Ascending aorta (tissue), 2 donors: ENCODE measurements around the gene MBD3. TPM values are rescaled to one million over a fixed set of nuclear protein-coding genes. Genes with fewer than 3 reads are reported as not detected.
"Not testable (repeated sequence)": the region's sequence is repeated elsewhere in the genome, so short reads cannot be mapped to it uniquely, and the experiment has no call there.

ENCODE experiments used
- DNase-seq, 2 donors: peaks; one replicate each; pipeline ENCODE4 v3.0.0-alpha.2; 2019; ENCODE audit warnings: low spot score in 2 of 2
- H3K27ac ChIP-seq, 2 donors: fragments of 200-600 bp; sonication (generic); one replicate each; pipeline ENCODE4 v1.5.1; 2016 to 2017; ENCODE audit warnings: mild to moderate bottlenecking in 1 of 2
- H3K27me3 ChIP-seq: fragments of 200-600 bp; sonication (generic); one replicate; pipeline ENCODE4 v1.5.1; 2017
- H3K36me3 ChIP-seq, 2 donors: fragments of 200-600 bp; sonication (generic); one replicate each; pipeline ENCODE4 v1.5.1; 2016
- H3K4me1 ChIP-seq, 2 donors: fragments of 200-600 bp; sonication (generic); one replicate each; pipeline ENCODE4 v1.5.1; 2016 to 2017; ENCODE audit warnings: mild to moderate bottlenecking in 1 of 2
- H3K4me3 ChIP-seq, 2 donors: fragments of 200-600 bp; sonication (generic); one replicate each; pipeline ENCODE4 v1.5.1; 2016 to 2017; ENCODE audit warnings: mild to moderate bottlenecking in 1 of 2
- H3K9me3 ChIP-seq, 2 donors: fragments of 200-600 bp; sonication (generic); one replicate each; pipeline ENCODE4 v1.5.1; 2016
- CTCF ChIP-seq, 3 experiments: fragments of 200-600 bp in 2 of 3; fragments of 450-650 bp in 1 of 3; sonication (generic) in 2 of 3; IDR thresholded peaks; one replicate each; pipeline ENCODE4 v1.5.1; 2016 to 2019; ENCODE audit warnings: antibody characterized with exemption in 3 of 3, mild to moderate bottlenecking in 1 of 3, moderate library complexity in 1 of 3
- intact Hi-C: fragments of 100-400 bp; cut with DNase I; formaldehyde crosslinking; loops from one replicate; pipeline ENCODE4 v1.15.1; 2023
- total RNA-seq: library from RNA; depleted of rRNA; stranded (reverse); fragments of >200 nt; gene quantifications from one replicate; pipeline ENCODE4 v1.1.0, GENCODE V29; 2016

MBD3 gene, protein sequence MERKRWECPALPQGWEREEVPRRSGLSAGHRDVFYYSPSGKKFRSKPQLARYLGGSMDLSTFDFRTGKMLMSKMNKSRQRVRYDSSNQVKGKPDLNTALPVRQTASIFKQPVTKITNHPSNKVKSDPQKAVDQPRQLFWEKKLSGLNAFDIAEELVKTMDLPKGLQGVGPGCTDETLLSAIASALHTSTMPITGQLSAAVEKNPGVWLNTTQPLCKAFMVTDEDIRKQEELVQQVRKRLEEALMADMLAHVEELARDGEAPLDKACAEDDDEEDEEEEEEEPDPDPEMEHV
- total RNA-seq = 143 TPM

DNA sequence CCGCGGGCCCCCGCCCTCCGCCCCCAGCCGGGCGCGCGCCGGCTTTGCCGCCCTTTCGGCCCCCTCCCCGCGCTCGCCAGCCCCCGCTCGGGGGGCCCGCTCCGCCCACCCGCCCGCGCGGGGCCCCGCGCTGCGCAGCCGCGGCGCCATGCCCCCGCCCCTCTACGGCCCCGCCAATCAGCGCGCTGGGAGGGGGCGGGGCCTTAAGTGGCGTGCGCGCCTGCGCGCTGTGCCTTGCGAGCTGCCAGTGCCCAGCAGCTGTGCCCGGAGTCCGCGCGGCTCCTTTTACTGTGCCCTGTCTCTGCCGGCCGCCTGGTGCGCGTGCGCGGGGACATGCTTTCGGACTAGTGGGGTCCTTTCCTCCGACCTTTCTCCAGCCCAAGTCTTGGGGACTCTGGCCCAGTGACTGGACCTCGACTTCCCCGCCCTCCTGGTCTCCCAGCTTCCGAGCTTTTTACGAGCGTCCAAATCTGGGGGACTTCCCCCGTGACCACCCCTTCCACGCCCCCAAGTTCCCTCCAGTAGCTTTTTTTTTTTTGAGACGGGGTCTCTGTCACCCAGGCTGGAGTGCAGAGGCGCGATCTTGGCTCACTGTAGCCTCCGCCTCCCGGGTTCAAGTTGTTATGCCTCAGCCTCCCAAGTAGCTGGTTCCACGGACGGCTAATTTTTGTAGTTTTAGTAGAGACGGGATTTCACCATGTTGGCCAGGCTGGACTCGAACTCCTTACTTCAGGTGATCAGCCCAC, at the start of gene MBD3:
TSS of gene MBD3 (minus strand) at position 111 of the 746 bp plus-strand sequence. CDS start 234 bp downstream, outside the sequence.
- peak; percentile 62 to 96 for DNase-seq
- Histone ChIP-seq H3K27me3 (no peaks in the 10 kb centered on the region), H3K27ac (peak within 1 kb of the TSS; percentile 84 to 94), H3K4me3 (peak within 1 kb of the TSS; percentile 74 to 89), H3K9me3 (no peaks in the 10 kb centered on the region), H3K4me1 (peaks cover 8 to 17% of the 10 kb centered on the region in 2 donors), H3K36me3 (peaks cover 15 to 16% of the 10 kb centered on the region in 2 donors)
- TF ChIP-seq CTCF (IDR thresholded peaks at IDR 0.05) = peak in 1 of 3 experiments; percentile 27
- intact Hi-C loops = loop anchor here (1.0 kb wide), 3 partner anchors 12 to 59 kb away; partner anchors contain the start of genes TCF3 and UQCR11

GRCh38 chr19:1640893-1641448, 48.3 kb upstream of the MBD3 start:
- H3K36me3 ChIP-seq = peaks cover 17 to 37% of the 10 kb centered on the region in 2 donors
- intact Hi-C loops, DNase-seq: not testable (repeated sequence)

GRCh38 chr19:1636325-1637236, 43.9 kb upstream of the MBD3 start:
- intact Hi-C loops = no loop called here
- Histone ChIP-seq H3K36me3 (peaks cover 11 to 31% of the 10 kb centered on the region in 2 donors), H3K9me3 (no peaks in the 10 kb centered on the region), H3K27ac (no peak overlapping the region), H3K4me1 (no peaks in the 10 kb centered on the region), H3K4me3 (no peak overlapping the region), H3K27me3 (no peaks in the 10 kb centered on the region)
- DNase-seq = no peak
- TF ChIP-seq CTCF (IDR thresholded peaks at IDR 0.05) = no peak

More at GRCh38 chr19:1640893-1641448, 48.3 kb upstream of the MBD3 start:
- not testable (repeated sequence) for H3K9me3 ChIP-seq, H3K27ac ChIP-seq, H3K4me1 ChIP-seq, H3K4me3 ChIP-seq, H3K27me3 ChIP-seq

- Histone ChIP-seq H3K36me3 (peaks cover 16 to 29% of the 10 kb centered on the region in 2 donors), H3K4me3 (no peak overlapping the region), H3K9me3 (no peaks in the 10 kb centered on the region), H3K27me3 (no peaks in the 10 kb centered on the region), H3K27ac (no peak overlapping the region), H3K4me1 (no peaks in the 10 kb centered on the region)
- no peak for TF ChIP-seq CTCF (IDR thresholded peaks at IDR 0.05)
- DNase-seq = no peak
- intact Hi-C loops = no loop called here
These were observed 42.2 kb upstream of the MBD3 start for GRCh38 chr19:1634938-1635243.

- Histone ChIP-seq H3K36me3 (peaks cover 16 to 29% of the 10 kb centered on the region in 2 donors), H3K4me1 (no peaks in the 10 kb centered on the region), H3K27me3 (no peaks in the 10 kb centered on the region), H3K9me3 (no peaks in the 10 kb centered on the region), H3K4me3 (no peak overlapping the region), H3K27ac (no peak overlapping the region)
- no peak for TF ChIP-seq CTCF (IDR thresholded peaks at IDR 0.05)
- intact Hi-C loops = no loop called here
- no peak for DNase-seq
These were observed 41.7 kb upstream of the MBD3 start for GRCh38 chr19:1634242-1634937.
